ENCODE results near the gene HOXD10.

HOXD10 gene

GRCh38 chr2:176095421-176095820 is 21.2 kb upstream of the HOXD10 start:
- no peak for DNase-seq (ENCODE audit: low read depth in 2 of 2, low spot score in 1 of 2)

- no peak for DNase-seq (ENCODE audit: low read depth in 2 of 2, low spot score in 1 of 2)
Observed at GRCh38 chr2:176096243-176096985, 20.2 kb upstream of the HOXD10 start.

GRCh38 chr2:176096986-176097819 is 19.4 kb upstream of the HOXD10 start:
- peak in 1 of 2 donors; percentile 19 for DNase-seq (ENCODE audit: low read depth in 2 of 2, low spot score in 1 of 2)

- no peak for DNase-seq (ENCODE audit: low read depth in 2 of 2, low spot score in 1 of 2)
Observed at GRCh38 chr2:176097820-176098365, 18.7 kb upstream of the HOXD10 start.

- no peak for DNase-seq (ENCODE audit: low read depth in 2 of 2, low spot score in 1 of 2)
Observed at GRCh38 chr2:176098366-176099158, 18.0 kb upstream of the HOXD10 start.

- no peak for DNase-seq (ENCODE audit: low read depth in 2 of 2, low spot score in 1 of 2)
Observed at GRCh38 chr2:176099159-176099727, 17.3 kb upstream of the HOXD10 start.

GRCh38 chr2:176099728-176100546 is 16.6 kb upstream of the HOXD10 start, which contains the start of gene HOXD12:
Gene HOXD12, plus strand, starts transcription at chr2:176099795. Its CDS starts 7 bp downstream, at chr2:176099802.
- DNase-seq (ENCODE audit: low read depth in 2 of 2, low spot score in 1 of 2) = no peak

GRCh38 chr2:176100547-176101140 is 15.9 kb upstream of the HOXD10 start:
- DNase-seq (ENCODE audit: low read depth in 2 of 2, low spot score in 1 of 2) = no peak

- no peak for DNase-seq (ENCODE audit: low read depth in 2 of 2, low spot score in 1 of 2)
Observed at GRCh38 chr2:176101216-176101830, 15.3 kb upstream of the HOXD10 start.

GRCh38 chr2:176101842-176102241 is 14.7 kb upstream of the HOXD10 start:
- no peak for DNase-seq (ENCODE audit: low read depth in 2 of 2, low spot score in 1 of 2)

GRCh38 chr2:176102309-176102866 is 14.2 kb upstream of the HOXD10 start:
- DNase-seq (ENCODE audit: low read depth in 2 of 2, low spot score in 1 of 2) = no peak

- DNase-seq (ENCODE audit: low read depth in 2 of 2, low spot score in 1 of 2) = no peak
Observed at GRCh38 chr2:176103194-176103593, 13.4 kb upstream of the HOXD10 start.

- DNase-seq (ENCODE audit: low read depth in 2 of 2, low spot score in 1 of 2) = no peak
Observed at GRCh38 chr2:176103742-176104315, 12.7 kb upstream of the HOXD10 start.

GRCh38 chr2:176104316-176105077 is 12.1 kb upstream of the HOXD10 start:
- no peak for DNase-seq (ENCODE audit: low read depth in 2 of 2, low spot score in 1 of 2)

GRCh38 chr2:176105078-176105729 is 11.4 kb upstream of the HOXD10 start:
- no peak for DNase-seq (ENCODE audit: low read depth in 2 of 2, low spot score in 1 of 2)

- no peak for DNase-seq (ENCODE audit: low read depth in 2 of 2, low spot score in 1 of 2)
Observed at GRCh38 chr2:176105730-176106580, 10.6 kb upstream of the HOXD10 start.

All from stimulated activated CD8-positive, alpha-beta memory T cell treated with anti-CD3 and anti-CD28 coated beads, Interleukin-4, amount 100 ng/mL, for 1 hour (primary cell).